GM18498 (cell line): Measurements from ENCODE around the gene IL16.

Experiments used
- ATAC-seq: cut with Tn5 transposase; IDR thresholded peaks from one replicate; pipeline ENCODE4 v1.9.1; 2021; ENCODE audit warnings: mild to moderate bottlenecking, moderate library complexity; ENCODE audit not compliant: unreplicated experiment

IL16 gene

GRCh38 chr15:81289910-81290309 lies 93.2 kb downstream of the IL16 start:
- ATAC-seq = no peak

- ATAC-seq = no peak
These were observed 95.3 kb downstream of the IL16 start for GRCh38 chr15:81291916-81292522.

GRCh38 chr15:81292523-81293001 lies 95.9 kb downstream of the IL16 start:
- peak; percentile 37 for ATAC-seq

GRCh38 chr15:81293728-81294515 lies 97.2 kb downstream of the IL16 start:
- ATAC-seq = peak; percentile 69

- no peak for ATAC-seq
These were observed 97.8 kb downstream of the IL16 start for GRCh38 chr15:81294516-81294880.

GRCh38 chr15:81295486-81296121 lies 98.9 kb downstream of the IL16 start:
- ATAC-seq = no peak

GRCh38 chr15:81296186-81296585 lies 99.5 kb downstream of the IL16 start:
- ATAC-seq = no peak

GRCh38 chr15:81296673-81297072 lies 100.0 kb downstream of the IL16 start:
- peak; percentile 53 for ATAC-seq

- ATAC-seq = no peak
These were observed 100.5 kb downstream of the IL16 start for GRCh38 chr15:81297147-81297572.

GRCh38 chr15:81297603-81298575 lies 101.2 kb downstream of the IL16 start:
- no peak for ATAC-seq

- no peak for ATAC-seq
These were observed 101.9 kb downstream of the IL16 start for GRCh38 chr15:81298611-81299010.

- ATAC-seq = no peak
These were observed 102.5 kb downstream of the IL16 start for GRCh38 chr15:81299156-81299555.

- ATAC-seq = no peak
These were observed 103.1 kb downstream of the IL16 start for GRCh38 chr15:81299630-81300273.

GRCh38 chr15:81301385-81301784 lies 104.7 kb downstream of the IL16 start:
- no peak for ATAC-seq

- ATAC-seq = peak; percentile 83
These were observed 105.2 kb downstream of the IL16 start for GRCh38 chr15:81301815-81302399.

GRCh38 chr15:81302701-81303109 lies 106.0 kb downstream of the IL16 start:
- peak; percentile 27 for ATAC-seq

- ATAC-seq = no peak
These were observed 106.9 kb downstream of the IL16 start for GRCh38 chr15:81303244-81304225.

- no peak for ATAC-seq
These were observed 107.5 kb downstream of the IL16 start for GRCh38 chr15:81304226-81304625.

GRCh38 chr15:81308260-81308659 lies 111.6 kb downstream of the IL16 start:
- no peak for ATAC-seq
